HG03108 (cell line): Measurements from ENCODE around the gene NAGLU.

ENCODE experiments used
- ATAC-seq: cut with Tn5 transposase; IDR thresholded peaks from one replicate; pipeline ENCODE4 v1.9.1; 2021; ENCODE audit warnings: moderate library complexity; ENCODE audit not compliant: unreplicated experiment

NAGLU gene

DNA sequence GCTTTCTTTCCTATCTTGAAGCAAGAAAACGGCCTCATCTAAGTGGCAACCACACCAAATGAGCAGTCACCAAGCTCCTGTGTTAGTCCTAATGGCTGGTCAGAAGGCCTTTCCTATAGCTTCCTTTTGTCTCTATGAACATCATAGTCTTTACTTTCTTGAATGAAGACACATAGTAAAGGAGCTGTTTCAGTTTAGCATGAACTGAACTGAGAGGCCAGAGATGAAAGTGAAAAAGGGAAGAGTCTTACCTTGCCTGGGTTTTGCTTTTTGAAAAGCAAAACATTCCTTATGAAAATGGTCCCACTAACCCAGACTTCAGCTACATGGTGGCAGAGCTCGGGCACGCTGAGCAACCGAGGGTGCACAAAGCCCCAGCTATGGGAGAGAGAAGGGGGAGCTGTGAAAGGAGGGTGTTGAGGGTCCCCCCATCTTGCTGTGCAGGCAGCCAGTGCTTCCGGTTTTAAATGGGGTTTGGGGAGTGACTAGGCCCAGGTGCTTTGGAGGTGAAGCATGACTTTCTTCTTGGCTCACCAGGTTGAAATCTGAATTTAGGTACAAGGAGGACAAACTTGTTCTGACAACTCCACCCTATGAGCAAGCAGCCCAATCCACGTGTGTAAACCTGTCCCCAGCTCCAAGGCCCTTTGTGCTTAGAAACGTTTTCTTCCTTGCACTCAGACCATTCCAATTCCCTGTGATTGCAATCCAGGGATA is 50.6 kb downstream of the NAGLU start:
- ATAC-seq = peak; percentile 49

DNA sequence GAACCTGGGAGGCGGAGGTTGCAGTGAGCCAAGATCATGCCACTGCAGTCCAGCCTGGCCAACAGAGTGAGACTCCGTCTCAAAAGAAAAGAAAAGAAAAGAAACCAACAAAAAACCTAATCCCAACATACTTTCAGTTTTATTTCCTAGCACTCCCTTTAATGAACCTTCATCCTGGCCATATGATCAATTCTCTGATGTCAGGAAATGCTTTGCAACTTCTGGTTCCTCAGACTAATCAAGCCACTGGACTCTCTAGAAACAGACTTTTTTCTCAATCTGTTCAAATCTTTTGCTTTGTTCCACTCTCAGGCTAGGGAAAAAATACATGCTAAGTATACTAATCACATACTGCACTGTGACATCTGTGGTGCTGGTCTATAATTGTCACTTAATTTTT is 54.8 kb downstream of the NAGLU start:
- ATAC-seq = no peak

DNA sequence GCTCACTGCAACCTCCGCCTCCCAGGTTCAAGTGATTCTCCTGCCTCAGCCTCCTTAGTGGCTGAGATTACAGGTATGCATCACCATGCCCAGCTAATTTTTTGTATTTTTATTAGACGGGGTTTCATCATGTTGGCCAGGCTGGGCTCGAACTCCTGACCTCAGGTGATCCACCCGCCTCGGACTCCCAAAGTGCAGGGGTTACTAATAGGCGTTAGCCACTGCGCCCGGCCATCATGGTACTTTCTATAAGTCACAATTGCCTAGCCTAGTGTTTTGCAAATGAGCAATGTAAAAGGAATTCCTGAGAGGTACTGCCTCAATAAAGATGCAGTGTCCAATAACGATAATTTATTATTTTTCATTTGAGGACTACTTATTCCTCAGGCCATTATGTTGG is 55.4 kb downstream of the NAGLU start:
- ATAC-seq = no peak
